HG03571 (cell line): ENCODE results near the gene CAMK1D.
"Not testable (repeated sequence)": the region's sequence is repeated elsewhere in the genome, so short reads cannot be mapped to it uniquely, and the experiment has no call there.

Experiments used
- ATAC-seq: cut with Tn5 transposase; IDR thresholded peaks from one replicate; pipeline ENCODE4 v1.9.1; 2021; ENCODE audit not compliant: unreplicated experiment

CAMK1D gene

DNA sequence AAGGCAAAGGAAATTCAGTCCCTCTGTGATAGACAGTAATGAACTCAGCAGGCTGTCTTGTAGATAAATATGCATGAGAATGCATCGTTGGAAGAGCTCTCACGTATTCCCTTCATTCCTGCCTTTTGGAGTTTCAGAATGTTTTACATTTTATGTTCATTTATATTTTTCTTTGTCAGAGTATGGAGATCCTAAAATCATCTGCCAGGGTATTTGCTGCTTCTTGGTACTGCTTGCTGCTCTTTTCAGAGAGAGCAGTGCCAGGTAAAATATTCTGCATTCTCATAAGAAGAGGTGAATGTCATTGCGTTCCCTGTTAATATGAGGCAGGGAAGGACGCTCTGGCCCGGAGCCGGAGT is 362.0 kb downstream of the CAMK1D start:
- no peak for ATAC-seq

DNA sequence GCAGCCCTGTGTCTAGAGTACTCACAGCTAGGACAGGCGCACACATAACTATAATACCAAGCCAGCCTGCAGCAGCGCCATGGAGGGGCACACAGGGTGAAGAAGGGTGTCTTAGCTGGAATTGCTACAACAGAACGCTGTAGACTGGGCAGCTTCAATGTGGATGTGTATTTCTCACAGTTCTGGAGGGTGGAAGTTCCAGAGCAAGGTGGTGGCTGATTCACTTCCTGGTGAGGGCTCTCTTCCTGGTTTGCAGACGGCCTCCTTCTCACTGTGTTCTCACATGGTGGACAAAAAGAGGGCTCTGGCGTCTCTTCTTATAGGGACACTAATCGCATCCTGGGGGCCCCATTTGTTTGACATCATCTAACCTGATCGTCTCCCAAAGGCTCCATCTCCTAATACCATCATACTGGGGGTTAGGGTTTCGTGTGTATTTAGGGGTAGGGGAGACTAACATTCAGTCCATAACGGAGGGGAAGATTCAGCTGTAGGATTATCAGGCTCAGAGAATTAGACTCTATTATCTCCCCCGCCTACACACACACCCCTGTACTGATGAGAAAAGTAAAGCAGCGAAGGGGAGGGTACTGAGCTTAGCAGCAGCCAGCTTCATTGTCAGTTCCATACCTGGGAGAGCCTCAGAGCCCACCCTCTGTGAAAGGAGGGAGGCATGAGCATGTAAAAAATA is 363.1 kb downstream of the CAMK1D start:
- ATAC-seq = no peak

- ATAC-seq = not testable (repeated sequence)
Observed at GRCh38 chr10:12712984-12713316, 363.6 kb downstream of the CAMK1D start.

GRCh38 chr10:12716042-12716441 is 366.7 kb downstream of the CAMK1D start:
- no peak for ATAC-seq

GRCh38 chr10:12717981-12718707 is 368.8 kb downstream of the CAMK1D start:
- ATAC-seq = no peak

DNA sequence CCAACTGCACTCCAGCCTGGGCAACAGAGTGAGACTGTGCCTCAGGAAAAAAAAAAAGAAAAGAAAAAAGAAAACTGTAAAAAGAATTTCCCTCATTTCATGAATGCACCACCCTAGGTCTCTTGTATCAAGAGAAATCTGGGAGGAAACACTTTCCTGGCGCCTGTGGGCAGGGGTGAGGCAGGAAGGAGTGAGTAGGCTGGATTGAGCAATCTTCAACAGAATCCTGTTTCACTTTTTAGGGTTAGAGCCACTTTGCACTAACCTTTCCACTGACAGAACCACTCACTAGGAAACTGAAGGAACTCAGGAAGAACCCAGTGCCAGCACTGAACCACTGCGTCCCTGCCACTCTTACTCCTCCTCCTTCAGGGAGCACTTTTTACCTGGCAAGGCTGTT is 370.0 kb downstream of the CAMK1D start:
- ATAC-seq = no peak

DNA sequence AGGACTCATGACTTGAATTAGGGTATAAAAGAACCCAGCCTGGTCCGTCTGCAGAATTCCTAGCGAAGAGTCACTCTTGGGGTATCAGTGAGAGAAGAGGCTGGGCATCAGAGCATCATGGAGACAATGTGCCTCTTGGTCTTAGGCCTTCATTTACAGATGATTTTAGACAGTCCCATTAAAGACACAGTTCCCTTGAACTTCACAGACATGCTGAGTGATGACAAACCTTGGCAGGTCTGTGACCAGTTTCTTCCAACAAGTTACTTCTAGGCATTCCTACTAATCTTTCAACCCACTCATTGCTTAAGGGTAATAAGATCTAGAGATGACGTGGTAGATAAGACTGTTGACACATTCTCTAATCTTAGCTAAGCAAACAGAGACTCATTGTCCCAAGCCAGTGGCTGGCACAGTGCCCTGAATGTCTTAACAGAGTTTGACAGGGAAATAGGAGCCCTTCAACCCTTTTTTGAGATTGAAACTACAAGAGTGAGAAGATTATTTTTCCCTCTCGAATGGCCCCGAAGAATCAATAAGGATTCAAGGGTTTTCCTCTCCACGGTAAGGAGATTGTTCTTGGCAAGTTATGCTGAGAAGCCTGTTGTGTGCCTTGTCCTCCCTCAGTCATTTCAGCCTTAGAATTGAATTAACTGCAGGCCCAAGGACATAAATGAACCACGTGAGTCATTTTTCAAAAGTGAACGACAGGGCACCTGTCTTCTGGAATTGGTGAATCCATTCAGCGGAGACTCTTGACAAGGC is 371.1 kb downstream of the CAMK1D start:
- ATAC-seq = no peak

DNA sequence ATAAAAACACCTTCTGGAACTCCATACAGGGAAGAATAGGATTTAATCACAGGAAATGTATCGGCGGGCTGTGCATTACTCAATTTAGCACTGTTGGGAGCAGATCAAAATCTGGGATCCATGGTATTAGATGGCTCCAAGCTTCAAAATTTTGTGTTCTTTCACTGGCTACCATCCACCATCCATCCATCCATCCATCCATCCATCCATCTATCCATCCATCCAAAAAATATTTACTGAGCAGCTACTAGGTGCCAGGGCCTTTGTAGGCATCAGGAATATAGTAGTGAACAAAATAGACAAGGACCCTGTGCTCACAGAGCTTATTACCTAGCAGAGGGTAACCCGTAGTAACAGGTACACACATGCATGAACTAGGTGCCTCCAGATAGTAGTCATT is 372.0 kb downstream of the CAMK1D start:
- no peak for ATAC-seq

GRCh38 chr10:12723220-12723619 is 373.9 kb downstream of the CAMK1D start:
- no peak for ATAC-seq

GRCh38 chr10:12724807-12725579 is 375.6 kb downstream of the CAMK1D start:
- ATAC-seq = no peak

DNA sequence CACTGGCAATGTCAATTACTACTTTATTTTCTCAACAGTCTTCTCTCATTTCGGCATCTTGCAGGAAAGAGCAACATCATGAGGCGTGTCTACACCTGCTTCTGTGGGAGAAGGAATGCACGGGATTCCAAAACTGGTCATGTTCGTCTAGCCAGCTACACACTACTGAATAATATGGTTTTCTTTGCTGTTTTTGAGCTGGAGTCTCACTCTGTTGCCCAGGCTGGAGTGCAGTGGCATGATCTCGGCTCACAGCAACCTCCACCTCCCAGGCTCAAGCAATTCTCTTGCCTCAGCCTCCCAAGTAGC is 376.2 kb downstream of the CAMK1D start:
- ATAC-seq = not testable (repeated sequence)

- ATAC-seq = no peak
Observed at GRCh38 chr10:12726971-12727831, 377.9 kb downstream of the CAMK1D start.

DNA sequence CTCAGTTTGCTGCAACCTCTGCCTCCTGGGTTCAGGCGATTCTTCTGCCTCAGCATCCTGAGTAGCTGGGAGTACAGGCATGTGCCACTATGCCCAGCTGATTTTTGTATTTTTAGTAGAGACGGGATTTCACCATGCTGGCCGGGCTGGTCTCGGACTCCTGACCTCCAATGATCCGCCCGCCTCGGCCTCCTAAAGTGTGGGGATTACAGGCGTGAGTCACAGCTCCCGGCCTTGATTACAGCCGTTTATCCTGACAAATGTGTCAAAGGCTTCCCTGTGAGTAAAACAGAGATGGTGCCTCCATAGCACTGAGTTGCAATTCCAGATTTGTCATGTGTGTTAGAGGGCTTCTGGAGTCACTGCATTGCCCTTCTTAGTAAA is 378.5 kb downstream of the CAMK1D start:
- no peak for ATAC-seq

- no peak for ATAC-seq
Observed at GRCh38 chr10:12728494-12728893, 379.1 kb downstream of the CAMK1D start.

GRCh38 chr10:12729885-12730284 is 380.5 kb downstream of the CAMK1D start:
- no peak for ATAC-seq

GRCh38 chr10:12730809-12731519 is 381.6 kb downstream of the CAMK1D start:
- no peak for ATAC-seq

DNA sequence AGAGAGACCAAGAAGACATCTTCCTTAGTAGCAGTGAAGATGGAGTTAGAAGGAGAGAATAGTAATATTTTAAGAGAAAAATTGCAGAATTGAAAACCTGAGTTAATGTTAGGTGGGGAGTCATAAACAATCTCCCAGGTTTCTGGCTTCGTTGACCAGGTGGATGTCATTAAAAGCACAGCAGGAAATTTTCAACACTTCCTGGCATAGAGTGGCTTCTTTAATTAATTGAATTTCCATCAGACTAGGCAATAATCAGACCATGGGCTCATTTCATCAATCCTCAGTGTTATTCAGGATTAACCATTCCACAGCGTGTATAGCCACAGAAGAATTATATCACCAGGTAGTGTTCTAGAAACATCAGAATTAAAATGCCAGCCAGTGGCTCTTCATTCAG is 383.9 kb downstream of the CAMK1D start:
- no peak for ATAC-seq

GRCh38 chr10:12735843-12736462 is 386.6 kb downstream of the CAMK1D start:
- no peak for ATAC-seq

DNA sequence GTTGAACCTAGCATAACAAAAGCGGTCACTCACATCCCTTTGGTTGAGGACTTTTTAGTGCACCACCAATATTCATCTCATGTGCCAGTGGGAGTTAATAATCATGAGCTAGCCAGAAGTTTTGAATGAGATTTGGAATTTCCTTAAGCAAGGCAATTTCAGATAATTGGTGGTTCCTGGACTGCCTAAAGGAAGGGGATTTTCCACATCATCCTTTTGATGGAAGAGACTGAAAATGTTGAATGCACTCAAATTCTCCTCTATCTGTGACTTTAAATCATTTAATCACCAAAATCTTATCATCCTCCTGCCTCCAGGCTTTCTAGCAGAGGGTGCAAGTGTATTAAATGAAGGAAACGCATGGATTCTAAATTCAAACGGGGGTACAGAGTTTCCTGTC is 391.5 kb downstream of the CAMK1D start:
- no peak for ATAC-seq

DNA sequence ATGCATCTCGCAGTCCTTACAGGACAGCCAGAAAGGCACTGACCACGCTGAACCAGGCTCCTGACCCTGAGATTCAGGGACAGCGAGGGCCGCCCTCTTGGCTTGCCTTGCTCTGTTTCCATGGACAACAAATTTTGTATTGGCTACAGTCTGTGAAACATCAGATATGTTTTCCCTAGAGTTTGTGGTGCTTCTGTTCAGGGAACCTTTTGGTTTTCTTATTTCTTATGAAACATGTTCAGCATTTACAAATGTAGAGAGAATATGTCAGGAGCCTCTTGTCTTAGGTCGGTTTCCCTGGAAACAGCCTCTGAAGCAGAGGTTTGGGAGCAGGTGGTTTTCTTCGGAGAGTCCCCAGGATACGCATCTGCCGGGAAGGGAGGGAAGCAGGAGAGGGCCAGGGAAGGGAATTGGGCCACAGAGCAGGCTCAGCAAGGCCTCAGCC is 392.0 kb downstream of the CAMK1D start:
- ATAC-seq = no peak
